GM19438 (cell line): ENCODE measurements around the gene PAQR5.
"Not testable (repeated sequence)": the region's sequence is repeated elsewhere in the genome, so short reads cannot be mapped to it uniquely, and the experiment has no call there.

Source experiments
- ATAC-seq: cut with Tn5 transposase; IDR thresholded peaks from one replicate; pipeline ENCODE4 v1.9.1; 2021; ENCODE audit warnings: low read depth; ENCODE audit not compliant: unreplicated experiment

The PAQR5 gene

DNA sequence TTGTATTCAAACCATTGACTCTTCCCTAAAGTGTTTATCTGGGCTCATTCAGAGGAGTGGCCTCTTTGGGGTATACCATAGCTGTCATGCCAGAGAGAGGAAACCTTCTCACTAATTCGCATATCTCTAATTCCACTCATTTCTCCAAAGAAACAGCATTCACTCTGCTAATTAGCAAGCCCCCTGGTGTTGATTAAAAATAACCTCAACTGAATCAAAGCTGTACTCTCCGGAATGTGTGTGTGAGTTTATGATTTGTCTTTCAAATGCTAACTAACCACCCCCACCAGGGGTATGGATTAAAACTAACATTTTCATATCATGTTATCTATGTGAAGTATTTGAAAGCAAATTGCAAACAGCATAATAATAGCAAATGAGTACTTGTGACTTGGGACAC, 45.5 kb downstream of the PAQR5 start:
- no peak for ATAC-seq

DNA sequence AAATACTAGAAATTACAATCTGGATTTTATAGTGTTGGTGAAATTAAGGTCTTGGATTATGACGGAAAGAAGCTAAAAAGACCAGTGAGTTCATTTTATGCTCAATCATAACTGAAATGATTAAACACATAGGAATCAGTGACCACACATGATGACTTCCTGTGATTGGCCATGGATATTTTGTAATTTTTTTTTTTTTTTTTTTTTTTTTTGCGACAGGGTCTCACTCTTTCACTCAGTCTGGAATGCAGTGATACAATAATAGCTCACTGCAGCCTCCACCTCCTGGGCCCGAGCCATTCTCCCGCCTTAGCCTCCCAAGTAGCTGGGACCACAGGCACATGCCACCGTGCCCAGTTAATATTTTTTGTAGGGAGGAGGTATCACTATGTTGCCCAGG, 47.4 kb downstream of the PAQR5 start:
- no peak for ATAC-seq

DNA sequence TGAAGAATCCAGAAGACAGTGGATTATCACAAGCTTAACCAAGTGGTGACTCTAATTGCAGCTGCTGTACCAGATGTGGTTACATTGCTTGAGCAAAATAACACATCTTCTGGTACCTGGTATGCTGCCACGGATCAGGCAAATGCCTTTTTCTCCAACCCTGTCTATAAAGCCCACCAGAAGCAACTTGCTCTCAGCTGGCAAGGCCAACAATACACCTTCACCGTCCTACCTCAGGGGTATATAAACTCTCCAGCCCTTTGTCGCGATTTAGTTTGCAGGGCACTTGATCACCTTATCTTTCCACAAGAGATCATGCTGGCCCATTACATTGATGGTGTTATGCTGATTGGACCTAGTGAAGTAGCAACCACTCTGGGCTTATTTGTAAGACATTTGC, 52.6 kb downstream of the PAQR5 start:
- no peak for ATAC-seq

DNA sequence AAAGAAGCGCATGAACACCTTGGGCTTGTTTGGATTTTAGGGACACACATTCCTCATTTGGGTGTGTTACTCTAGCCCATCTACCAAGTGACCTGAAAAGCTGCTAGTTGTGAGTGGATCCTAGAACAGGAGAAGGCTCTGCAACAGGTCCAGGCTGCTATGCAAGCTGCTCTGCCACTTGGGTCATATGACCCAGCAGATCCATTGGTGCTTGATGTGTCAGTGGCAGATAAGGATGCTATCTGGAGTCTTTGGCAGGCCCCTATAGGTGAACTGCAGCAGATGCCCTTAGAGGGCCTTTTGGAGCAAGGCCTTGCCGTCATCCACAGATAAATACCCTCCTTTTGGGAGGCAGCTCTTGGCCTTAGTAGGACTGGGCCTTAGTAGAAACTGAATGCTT, 53.2 kb downstream of the PAQR5 start:
- ATAC-seq = no peak

DNA sequence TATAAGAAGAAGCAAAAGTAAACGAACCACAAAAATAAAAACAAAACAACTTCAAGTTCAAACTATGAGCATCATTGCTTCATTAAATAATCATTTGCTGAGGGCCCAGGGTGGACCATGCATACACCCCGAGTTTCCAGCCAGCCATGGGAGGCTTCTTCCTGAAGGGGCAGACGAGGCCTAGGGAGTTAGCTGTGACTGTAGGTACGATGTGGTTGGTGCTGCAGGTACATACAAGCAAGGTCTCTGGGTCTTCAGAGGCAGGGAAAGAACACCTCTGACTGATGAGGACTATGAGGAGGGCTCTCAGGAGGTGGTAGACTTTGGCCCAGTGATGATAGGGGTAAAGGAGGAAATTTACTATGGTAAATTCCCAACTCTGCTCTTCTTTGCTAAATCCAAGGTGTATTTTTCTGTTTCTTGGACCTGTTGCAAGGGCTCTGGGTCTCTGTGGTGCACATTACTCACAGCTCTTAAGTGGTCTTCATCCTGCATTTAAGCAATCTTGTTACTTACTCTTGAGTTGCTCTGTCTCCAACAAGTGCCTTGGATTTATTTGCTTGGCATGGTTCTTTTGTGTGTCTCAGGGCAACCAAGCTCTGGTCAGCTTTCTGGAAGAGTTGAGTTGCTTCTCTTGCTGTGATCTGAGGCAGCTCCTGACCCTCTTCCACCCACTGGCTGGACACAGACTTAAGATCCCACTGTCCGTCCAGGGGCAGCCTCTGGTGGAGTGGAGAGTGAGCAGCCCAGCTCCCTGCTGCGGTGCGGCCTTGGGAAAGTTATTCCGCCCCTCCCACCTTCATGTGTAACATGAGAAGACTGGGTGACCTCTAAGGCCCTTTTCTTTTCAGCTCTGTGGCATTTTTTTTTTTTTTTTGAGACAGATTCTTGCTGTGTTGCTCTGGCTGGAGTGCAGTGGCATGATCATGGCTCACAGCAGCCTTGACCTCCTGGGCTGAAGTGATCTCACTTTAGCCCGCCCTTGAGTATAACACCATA, 59.4 kb downstream of the PAQR5 start:
- no peak for ATAC-seq

DNA sequence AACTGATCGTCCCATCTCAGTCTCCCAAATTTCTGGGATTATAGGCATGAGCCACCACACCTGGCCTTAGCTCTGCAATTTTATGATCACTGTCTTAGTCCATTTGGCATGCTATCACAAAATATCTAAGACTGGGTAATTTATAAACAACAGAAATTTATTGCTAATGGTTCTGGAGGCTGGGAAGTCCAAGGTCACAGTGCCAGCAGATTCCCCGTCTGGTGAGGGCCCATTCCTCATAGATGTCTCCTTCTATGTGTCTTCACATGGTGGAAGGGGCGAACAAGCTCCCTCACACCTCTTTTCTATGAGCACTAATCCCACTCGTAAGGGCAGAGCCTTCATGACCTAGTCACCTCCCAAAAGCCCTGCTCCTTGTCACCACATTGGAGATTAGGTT, 60.1 kb downstream of the PAQR5 start:
- ATAC-seq = no peak

DNA sequence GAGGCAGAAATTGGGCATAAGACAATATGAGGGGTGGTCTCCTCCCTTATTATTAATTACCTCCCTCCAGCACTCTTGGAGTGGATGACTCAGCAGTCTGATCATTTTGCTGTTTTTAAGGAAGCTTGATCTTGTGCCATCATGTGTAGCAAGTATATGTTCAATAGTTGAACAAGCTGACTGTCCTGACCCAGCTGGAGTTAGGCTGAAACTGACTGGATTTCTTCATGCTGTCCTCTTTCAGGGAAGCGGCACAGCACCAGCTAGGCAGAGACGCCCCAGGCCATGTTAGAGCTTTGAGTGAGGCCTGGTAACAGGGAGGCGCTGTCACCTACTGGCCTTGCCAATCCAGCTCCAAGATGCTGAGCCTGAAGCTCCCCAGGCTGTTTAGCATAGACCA, 61.0 kb downstream of the PAQR5 start:
- ATAC-seq = no peak

DNA sequence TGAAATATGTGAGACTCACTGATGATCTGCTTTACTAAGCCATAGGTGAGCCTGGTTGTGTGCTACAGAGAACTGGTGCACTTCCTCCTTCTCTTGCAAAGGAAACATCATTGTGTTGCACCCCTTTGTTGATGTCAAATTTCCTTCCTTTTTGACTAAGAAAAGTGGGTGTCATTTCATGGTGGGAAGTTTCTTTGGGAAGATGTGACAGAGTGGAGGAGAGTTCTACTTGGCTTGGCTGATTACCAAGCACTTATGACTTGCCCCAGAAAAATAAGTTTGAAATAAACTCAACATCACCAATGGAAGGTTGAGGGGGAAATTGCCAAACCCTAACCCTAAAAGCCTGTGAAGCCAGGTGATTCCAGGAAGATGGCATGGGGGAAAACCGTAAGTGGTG, 61.9 kb downstream of the PAQR5 start:
- ATAC-seq = no peak

DNA sequence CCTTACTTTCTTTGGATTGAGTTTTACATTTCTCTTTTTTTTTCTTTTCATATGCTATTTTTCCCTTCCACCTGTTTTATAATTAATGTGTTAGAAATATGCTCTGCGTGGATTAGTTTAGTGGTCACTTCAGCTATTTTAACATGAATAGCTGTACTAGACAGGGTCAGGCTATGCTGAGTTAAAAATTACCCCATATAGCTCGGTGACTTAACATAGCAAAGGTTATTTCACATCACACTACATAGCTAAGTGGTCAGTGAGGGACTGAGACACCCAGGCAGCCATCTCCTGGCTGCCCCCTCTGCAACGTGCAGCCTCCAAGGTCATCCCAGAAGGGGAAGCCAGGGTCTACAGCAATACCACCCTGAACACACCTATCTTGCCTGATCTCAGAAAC, 68.5 kb downstream of the PAQR5 start:
- no peak for ATAC-seq

DNA sequence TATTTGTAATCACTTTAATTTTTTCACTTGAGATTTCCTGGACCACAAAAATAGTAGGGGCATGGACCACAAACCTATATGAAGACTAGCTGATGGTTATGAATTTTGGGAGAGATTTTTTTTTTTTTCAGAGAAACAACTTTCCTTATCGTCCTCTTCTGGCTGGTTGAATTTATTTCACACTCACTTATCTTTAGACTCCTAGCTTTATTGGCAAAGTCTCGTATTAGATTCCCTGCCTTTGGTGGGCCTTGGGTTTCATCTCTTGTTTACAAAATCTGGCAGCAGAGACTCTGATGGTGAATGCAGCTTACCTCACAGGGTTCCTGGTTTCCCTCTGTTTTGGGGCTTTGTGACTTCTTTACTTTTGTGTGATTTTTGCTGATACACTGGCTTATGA, 70.9 kb downstream of the PAQR5 start:
- ATAC-seq = no peak

DNA sequence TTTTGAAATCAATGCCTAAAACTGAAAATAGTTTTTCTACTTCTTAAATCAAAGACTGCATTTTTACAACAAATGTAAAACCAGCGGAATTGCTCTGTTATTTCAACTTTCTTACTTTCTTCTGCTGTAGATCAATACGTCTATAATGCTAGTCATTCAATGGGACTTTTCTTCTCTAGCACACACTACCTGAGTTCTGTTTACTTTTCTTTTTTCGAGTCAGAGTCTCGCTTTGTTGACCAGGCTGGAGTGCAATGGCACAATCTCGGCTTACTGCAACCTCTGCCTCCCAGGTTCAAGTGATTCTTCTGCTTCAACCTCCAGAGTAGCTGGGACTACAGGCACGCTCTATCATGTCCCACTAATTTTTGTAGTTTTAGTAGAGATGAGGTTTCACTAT, 74.7 kb downstream of the PAQR5 start:
- no peak for ATAC-seq

DNA sequence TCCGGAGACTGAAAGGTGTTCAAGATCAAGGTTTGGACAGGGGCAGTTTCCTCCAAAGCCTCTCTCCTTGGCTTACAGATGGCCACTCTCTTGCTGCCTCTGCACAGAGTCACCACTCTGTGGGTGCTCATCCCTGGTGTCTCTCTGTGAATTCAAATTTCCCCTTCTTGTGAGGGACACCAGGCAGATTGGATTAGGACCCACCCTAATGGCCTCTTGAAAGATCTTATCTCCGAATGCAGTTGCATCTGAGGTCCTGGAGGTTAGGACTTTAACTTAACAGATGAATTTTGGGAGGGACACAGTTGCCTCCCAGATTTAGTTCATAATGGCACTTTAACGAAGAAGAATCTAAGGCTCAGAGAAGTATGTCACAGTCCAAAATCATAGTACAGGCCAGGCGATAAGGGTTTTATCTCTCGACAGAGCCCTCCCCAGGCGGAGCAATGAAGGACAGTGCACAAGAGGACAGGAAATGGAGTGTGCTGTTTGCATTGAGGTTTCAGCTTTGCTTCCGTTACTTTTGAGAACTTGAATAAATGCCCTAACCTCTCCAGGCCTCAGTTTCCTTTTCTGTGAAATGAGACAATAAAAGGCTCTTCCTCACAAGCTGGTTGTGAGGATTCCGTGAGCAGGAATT, 76.6 kb downstream of the PAQR5 start:
- no peak for ATAC-seq

DNA sequence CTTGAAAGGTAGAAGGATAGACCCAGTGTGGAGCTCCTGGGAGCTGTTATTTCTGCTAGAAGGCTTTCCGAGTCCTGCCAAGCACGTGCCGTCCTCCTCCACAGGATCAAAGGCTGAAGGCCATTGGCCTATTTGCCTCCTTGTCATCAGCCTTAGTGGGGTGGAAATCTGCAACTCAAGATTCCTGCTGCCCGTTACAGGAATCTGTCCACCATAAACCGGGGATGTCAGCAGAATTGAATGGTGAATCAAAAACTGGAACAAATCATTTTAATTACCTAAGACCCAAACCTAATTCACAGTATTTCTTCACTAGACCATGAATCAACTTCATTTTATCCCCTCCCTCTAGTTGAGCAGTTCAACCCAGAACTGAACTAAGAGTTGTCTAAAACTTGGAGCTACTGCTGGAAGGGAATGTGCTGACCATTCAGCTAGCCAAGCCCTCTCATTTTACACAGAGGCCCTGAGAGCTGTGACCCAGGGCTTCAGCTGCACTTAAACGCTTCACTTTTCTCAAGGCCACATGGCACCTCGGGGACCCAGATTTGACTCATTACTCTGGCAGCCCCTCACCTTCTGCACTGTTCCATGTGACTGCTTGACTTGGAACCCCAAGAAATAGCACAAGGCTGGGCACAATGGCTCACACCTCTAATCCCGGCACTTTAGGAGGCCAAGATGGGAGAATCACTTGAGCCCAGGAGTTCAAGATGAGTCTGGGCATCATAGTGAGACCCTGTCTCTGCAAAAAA, 78.7 kb downstream of the PAQR5 start:
- no peak for ATAC-seq

DNA sequence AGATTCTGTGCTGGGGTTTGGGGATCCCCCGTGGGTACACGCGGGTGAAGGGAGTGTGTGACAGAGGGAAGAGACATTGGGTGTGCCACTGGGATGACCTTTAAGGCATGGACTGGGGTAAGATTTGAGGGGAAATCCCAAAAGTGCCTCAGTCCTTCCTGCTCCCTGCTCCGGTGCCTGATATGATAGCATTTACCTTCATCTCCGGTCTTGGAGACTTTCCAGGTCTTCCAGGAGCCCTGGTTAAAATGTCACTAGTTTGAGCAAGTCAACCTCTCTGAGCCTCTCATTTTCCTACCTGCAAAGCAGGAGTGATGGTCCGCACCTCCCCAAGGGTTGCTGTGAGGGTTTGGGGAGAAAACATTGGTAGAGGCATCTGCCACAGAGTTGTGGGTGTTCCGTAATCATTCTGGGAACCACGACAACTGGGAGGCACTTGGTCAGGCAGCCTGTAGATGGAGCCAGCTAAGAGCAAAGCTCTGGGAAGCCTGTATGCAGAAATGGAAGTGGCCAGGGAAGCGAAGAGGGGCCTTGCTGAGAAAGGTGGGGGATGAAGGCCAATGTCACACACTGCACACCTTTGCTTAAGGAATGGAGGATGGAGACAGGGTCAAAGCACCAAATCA, 81.5 kb downstream of the PAQR5 start:
- no peak for ATAC-seq

DNA sequence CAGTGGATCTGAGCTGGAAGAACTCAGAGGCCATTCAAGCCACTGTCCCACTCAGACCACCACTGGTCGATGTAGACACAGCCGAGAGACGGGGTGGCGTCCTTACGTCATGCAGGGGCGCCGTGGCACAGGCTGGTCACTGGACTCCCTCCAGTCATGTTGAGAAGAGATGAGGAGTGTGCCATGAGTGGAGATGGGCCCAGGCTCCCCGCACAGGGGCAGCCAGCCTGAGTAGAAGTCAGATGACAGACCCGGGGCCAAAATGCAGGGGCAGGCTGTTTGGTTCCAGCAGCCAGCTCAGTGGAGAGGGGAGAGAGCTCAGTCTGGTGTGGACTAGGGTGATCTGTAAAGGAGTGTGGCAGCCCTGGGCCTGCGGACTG, 82.0 kb downstream of the PAQR5 start:
- no peak for ATAC-seq

DNA sequence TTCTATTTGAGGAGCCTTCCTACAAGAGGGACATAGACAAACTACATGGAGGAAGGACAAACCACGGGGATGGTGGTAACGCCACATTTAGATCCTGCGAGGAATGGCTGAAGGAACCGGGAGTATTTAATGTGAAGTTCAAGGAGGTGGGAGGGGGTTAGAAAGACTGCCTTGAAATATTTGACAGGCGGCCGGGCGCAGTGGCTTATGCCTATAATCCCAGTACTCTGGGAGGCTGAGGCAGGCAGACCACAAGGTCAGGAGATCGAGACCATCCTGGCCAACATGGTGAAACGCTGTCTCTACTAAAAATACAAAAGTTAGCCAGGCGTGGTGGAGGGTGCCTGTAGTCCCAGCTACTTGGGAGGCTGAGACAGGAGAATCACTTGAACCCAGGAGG, 83.5 kb downstream of the PAQR5 start:
- ATAC-seq = not testable (repeated sequence)

DNA sequence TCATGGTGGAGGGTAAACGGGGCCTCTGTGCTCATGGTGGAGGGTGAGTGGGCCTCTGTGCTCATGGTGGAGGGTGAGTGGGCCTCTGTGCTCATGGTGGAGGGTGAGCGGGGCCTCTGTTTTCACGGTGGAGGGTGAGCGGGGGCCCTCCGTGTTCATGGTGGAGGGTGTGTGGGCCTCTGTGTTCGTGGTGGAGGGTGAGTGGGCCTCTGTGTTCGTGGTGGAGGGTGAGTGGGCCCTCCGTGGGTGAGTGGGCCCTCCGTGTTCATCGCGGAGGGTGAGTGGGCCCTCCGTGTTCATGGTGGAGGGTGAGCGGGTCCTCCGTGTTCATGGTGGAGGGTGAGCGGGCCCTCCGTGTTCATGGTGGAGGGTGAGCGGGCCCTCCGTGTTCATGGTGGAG, 85.4 kb downstream of the PAQR5 start:
- ATAC-seq = not testable (repeated sequence)

DNA sequence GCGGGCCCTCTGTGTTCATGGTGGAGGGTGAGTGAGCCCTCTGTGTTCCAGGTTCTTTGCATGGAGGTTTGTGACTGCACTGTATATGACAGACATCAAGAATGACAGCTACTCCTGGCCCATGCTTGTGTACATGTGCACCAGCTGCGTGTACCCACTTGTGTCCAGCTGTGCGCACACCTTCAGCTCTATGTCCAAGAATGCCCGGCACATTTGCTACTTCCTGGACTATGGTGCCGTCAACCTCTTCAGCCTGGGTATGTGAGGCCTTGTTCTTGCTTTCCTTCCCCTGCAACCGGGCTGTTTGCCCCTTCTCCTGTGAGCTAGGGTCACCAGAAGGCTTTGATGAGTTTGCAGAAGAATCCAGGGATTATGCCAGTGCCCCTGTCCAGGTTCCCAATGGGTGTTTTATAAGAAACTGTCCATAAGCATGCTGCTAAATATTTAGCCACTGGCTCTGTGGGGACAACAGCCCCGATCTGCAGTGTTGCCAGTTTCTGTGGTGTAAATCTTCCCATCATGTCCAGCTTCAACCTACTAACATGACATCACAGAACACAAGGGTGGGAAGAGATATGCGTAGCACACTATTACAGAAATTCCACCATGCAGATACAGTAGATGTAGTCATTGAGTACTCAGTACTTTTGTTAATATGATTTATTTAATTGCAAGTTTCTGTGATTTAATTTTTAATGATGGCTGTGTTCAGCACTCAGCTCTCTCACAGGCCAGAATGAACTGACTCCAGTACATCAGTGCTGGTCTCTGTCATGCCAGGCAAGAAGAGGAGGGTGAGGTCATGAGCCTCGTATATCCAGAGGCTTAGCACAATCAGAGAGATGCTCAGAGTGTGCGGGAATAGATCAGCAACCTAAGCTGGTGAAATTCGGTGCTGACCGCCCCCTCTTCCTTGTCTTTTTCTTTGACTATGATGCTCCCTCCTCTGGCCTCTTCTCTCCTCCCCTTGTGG, 86.2 kb downstream of the PAQR5 start:
- no peak for ATAC-seq

DNA sequence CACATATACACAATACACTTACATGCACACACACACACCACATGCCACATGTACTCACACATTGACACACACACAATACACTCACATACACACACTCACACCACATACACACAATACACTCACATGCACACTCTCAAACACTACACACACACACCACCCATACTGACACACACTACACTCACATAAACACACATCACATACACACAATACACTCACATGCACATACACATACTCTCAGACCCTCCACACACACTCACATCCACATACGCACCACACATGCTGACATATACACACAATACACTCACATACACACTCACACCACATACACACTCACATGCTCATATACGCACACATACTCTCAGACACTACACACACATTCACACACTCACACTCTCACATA, 87.1 kb downstream of the PAQR5 start:
- ATAC-seq = no peak

DNA sequence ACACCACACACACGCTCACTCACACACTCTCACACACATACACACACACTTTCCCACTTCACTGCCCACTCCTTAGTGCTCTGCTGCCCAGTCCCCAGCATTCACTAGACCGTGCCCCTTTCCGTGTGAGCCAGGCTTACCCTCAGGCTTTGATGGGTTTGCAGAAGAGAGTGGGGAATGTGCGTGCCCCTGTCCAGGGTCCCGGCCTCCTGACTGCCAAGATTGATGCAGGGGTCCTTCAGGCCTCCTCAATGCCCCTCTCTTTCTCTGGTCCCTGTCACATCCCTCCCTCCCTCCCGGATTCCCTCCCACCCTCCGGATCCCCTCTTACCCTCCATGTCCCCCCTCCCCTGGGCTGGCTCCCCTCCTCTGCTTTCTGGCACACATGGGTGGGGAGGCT, 87.6 kb downstream of the PAQR5 start:
- ATAC-seq = no peak
